GM18511 (cell line): ENCODE measurements around the gene SOBP.
A peak's percentile ranks its signal among the peaks of the same experiment; 100 is the strongest.

Source experiments
- ATAC-seq: cut with Tn5 transposase; IDR thresholded peaks from one replicate; pipeline ENCODE4 v1.9.1; 2021; ENCODE audit warnings: mild to moderate bottlenecking, moderate library complexity; ENCODE audit not compliant: unreplicated experiment

The SOBP gene

DNA sequence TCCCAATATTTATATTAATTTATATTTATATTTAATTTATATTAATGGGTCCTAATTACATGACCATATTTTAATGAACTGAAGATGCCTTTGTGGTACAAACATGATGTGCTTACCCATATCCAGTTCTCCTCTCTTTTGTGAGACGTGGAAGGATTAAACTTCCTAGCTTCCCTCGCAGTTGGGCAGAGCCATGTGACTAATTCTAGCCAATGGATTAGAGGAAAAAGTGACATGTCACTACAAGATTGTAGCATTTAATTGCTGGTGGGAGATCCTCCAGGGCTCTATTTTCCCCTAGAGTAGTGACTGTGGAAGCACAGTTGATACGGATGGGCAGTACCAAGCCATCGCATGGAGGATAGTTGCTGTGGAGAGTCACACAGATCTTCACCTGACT is 4.8 kb upstream of the SOBP start:
- ATAC-seq, result no peak

DNA sequence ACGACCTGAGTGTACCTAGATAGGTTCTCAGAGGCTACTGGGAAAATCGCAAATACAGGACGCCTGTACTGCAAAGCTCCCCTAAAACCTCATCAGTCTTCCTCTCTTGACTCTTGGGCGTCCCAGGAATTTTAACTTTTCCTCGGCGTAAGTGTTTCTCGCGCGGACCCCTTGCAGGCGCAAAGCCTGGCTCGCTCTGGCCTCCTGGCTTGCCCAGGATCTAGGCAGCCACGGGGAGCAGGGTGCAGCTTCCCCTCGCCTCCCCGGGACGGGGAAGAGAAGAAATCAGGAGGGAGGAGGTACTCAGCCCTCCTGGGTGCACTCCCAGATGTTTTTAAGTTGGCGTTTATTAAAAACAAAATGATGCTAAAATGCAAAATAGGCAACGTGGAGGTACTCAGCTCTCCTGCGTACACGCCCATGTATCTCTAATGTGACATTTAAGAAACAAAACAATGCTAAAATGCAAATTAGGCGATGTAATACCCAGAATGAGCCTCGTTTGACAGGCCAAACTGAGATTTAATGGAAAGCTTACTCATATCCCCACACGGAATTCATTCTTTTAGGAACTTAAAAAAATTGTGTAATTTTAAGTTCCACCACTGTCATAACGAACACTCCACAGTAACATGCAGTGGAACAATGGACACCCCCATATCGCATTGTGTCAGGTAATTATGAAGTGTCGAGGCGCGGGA is 1.6 kb upstream of the SOBP start:
- no peak for ATAC-seq

- peak; percentile 20 for ATAC-seq
Observed at GRCh38 chr6:107488875-107489635, 862 bp upstream of the SOBP start.

GRCh38 chr6:107490566-107491137 is 735 bp downstream of the SOBP start:
- ATAC-seq, result no peak

DNA sequence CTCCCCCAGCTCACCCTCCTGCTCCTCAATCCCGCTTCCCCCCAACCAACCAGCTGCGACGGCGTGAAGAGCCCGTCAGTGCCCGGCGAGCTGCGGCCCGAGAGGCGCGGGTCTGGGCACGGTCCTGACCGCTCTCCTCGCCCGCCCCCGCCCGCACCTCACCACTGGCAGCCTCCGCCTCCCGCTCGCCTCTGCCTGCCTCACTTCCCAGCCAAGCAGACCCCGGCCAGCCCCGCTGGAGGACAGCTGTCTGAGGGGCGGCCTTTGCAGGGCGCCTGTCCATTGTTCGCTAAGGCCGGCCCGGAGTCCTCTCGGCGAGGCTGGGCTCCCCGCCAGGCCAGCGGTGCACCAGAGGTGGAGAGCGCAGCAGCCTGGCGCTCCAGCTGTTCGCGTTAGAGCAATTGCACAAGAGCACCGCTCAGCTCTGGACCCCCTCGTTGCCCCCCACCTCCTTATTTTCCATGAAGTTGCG is 1.3 kb downstream of the SOBP start:
- no peak for ATAC-seq

- no peak for ATAC-seq
Observed at GRCh38 chr6:107491760-107492660, 2.1 kb downstream of the SOBP start.

- ATAC-seq, result no peak
Observed at GRCh38 chr6:107493158-107494057, 3.5 kb downstream of the SOBP start.

DNA sequence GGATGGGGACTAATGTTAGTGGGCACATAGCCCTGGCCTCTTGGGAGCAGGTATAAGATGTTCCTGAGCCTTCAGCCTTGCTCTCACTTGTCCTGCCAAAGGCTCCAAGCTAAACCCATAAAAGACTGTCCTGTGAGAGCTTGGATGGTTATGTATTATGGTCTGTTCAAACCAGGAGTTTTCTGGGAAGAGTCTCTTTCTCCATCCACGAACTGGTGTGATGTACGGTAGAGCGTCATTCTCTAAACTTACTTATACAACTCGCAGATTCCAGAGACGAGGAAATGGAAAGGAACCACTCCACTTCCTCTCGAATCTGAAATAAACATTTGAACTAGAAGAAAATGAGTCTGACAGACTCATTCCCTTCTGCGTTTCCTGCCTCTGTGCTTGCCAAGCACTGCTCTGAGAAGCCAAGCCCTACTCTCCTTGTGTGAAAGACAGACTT is 5.3 kb downstream of the SOBP start:
- no peak for ATAC-seq

GRCh38 chr6:107495971-107496370 is 6.1 kb downstream of the SOBP start:
- ATAC-seq, result no peak

- ATAC-seq, result no peak
Observed at GRCh38 chr6:107496892-107497684, 7.2 kb downstream of the SOBP start.

DNA sequence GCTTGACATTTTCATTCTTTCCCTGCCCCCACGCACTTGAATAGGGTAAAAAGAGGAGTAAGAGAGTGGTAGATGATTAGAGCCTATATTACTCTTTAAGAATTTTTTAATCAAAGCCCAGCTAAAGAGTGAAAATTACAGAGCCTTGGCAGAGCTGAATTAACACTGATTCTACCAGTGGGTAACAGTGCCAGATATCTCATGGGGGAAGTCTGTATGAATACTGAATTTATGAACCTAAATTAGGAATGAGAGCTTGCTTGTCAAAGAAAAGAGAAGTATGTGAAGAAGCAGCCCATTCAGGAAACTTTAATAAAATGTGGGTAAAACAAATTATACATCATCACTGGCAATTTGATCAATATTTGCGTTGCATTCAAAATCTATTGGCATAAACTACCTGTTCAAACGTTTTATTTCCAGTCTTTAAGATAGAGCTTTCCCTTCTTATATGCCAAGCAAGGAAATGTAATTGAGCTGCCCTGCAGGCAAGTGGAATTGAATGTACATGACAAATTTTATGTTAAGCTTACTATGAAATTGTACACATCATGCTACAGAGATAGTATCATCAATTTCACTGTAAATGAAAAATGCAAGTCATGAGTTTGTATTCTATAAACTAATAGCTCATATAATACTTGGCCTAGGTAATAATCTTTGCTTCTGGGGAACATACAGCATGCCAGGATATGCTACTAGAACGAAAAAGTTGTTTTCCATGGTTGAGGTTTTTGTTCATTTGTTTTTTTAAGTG is 14.5 kb downstream of the SOBP start:
- ATAC-seq, result no peak

DNA sequence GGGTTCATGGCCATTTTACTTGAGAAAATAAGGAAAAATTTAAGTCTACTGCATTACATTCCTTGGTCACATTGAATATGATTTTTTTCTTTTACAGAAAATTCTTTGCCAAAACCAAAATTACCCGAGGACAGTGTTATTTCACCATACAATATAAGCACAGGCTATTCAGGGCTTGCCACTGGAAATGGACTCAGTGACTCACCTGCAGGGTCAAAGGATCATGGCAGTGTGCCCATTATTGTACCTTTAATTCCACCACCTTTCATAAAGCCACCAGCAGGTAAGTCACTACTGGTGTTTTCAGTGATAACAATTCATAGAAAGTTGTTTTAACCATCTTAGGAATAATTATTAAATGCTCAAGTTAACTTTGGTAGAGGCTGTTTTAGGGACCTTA is 16.2 kb downstream of the SOBP start:
- ATAC-seq, result no peak

- ATAC-seq, result no peak
Observed at GRCh38 chr6:107509506-107509905, 19.6 kb downstream of the SOBP start.

- no peak for ATAC-seq
Observed at GRCh38 chr6:107510108-107510507, 20.2 kb downstream of the SOBP start.

DNA sequence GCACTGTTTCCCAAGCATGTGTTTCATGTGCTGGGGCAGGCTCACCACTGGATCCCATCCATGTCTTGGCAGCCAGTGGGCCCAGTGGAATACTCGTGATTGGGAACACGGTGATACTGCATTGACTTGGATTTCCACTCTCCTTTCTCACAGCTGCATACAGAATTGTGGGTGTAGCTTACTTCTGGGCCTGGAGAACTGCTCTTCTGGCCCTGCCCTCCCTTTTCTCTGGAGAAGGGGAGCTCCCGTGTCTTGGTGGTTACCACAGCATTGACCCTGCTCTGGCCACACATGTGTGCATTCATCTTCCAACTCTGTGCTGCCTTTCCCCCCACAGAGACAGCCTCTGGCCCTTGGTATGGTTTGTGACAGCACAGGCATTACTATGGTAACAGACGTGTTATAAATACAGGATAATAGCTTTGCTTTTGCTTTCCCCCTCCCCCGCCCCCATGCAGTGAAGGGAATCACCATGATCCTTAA is 21.6 kb downstream of the SOBP start:
- ATAC-seq, result no peak

DNA sequence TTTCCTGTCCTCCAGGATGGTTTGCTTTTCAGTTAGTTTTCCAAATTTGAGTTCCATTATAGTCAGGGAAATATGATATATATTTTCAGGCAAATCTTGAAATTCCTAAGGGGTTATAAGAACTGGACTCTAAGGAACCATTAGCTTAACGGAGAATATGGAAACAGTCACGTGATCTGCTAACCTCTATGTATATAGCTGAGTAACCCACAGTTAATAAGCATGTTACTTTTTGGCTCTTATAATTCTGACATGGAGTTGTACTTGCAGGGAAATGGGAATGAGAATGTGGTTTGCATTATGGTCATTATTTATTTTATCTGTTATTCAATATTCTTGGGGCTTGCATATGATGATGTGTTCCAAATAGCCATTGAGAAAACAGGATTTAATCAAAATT is 23.3 kb downstream of the SOBP start:
- ATAC-seq, result no peak

DNA sequence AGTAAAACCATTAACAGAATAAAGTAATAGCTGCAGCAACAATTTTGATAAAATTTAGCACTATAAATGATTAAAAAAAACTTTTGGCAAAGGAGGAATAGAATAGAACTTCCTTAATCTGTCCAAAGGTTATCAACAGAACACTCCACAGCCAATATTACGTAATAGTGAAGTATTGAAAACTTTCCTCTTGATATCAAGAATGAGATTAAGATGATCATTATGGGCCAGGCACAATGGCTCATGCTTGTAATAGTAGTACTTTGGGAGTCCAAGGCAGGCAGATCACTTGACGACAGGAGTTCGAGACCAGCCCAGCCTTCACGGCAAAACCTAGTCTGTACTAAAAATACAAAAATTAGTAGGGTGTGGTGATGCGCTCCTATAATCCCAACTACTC is 26.0 kb downstream of the SOBP start:
- ATAC-seq, result no peak

- no peak for ATAC-seq
Observed at GRCh38 chr6:107517274-107517673, 27.4 kb downstream of the SOBP start.
